Kidney glomerular epithelial cell (primary cell): ENCODE data around the gene GPR146.
"Not testable (repeated sequence)": the region's sequence is repeated elsewhere in the genome, so short reads cannot be mapped to it uniquely, and the experiment has no call there.

Experiments used
- DNase-seq: peaks from one replicate; lab custom pipeline; 2025; lab: John Stamatoyannopoulos, UW

GPR146 gene

GRCh38 chr7:1044189-1045068 is at the start of gene GPR146:
GPR146 (plus strand) TSS chr7:1044546; CDS start chr7:1057516, 12,970 bp downstream.
- DNase-seq: peak; percentile 87

DNA sequence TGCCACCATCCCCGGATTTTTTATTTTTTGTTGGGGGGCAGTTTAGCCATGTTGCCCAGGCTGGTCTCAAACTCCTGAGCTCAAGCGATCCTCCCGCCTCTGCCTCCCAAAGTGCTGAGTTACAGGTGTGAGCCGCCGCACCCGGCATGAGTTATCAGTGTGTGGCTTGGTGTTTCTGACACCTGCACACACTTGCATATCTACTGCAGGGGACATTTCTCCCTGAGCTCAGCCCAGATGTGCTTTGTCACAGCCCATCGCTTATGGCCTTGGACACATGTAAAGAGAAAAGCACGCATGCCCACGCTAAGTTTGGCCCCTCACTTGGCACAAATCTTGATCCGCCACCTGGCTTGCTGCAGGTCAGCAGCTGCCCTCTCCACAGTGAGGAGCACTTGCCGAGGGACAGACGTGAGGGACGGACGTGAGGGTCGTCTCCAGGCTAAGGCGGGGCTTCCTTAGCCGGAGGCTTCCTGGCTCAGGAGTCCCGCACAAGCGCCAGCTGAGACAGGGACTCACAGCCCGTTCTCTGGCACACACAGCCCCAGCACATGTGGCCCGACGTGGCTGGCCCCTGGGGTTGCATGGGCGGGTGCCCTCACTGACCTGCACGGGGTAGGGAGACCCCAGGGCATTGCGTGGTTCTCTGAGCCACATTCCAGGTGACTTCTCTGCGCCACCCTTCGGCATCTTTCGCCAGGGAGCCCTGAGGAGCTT is 49.6 kb upstream of the GPR146 start:
- no peak for DNase-seq

- no peak for DNase-seq
These were observed 48.8 kb upstream of the GPR146 start for GRCh38 chr7:995571-995970.

DNA sequence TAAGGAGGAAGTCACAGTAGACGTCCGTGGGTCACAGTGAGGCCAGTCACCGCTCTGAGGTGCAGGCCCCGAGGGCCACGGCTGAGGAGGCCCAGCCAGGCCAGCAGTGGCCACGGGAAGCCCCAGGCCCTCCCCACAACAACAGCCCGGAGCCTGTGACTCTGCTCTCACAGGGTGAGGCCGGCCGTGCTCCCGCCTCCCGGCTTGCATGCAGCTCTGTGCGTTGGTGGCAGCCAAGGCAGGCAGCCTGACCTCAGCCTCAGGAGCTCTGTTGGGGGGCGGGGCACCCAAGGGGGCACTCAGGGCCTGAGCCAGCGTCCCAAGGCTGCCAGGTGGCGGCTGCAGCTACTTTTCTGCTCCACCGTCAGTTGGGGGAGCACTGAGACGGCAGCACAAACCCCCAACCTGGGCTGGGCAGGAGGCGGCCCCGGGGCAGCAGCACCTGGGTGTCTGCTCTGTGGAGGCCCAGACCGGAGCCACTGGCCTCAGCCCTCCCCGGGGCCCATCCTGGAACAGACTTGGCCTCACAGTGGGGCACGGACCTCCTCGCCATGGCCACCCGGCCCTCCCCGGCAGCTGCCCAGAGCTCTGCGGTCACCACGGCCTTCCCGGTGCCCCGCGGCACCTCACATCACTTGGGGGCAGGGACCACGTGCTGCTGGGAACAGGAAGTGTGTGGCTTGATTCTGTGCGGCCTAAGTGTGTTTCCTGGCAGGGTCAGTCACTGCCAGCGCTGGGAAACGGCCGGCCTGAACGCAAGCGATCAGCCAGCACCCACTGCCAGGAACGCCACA is 48.1 kb upstream of the GPR146 start:
- no peak for DNase-seq

DNA sequence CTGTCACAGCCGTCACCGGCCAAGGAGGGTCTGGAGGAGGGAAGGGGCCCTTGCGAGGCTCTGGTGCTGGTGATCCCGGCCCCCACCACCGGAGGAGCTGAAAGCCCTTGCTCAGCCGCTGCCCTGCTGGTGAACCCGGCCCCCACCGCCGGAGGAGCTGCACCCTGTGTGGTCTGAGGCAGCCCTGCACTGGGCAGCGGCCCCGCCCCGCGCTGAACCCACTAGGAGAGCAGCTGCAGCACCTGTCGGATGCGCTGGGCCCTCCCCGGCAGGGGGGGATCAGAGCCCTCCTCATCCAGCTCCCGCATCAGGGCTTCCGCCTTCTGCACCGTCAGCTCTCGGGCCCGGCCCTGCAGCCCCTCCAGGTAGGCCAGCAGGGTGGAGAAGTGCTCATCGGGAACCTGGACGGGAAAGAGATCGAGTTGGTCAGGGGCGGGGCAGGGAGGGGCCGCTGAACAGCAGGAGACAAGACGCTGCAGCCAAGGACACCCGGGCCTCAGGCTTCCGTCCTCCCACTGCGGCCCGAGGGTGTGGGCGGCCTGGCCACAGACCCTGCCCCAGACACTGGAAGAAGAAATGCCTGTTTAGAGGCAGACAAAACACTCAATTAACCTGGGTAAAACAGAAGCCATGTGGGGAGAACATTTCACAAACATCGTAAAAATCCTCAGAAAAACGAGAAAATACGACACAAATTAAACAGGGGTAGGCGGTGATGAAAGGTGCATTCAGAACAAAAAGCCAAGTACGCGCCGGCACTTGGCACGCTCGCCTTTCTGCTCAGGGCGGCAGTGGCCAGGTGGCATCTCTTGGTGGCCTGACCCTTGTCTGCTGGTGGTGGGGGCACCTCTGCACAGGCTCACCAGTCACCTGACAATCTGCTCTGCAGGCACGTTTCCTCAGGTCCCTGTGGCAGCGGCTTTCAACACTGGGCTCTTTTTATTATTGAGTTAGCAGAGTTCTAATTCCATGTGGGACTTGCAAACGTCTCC is 46.6 kb upstream of the GPR146 start:
- DNase-seq: no peak

- DNase-seq: no peak
These were observed 45.0 kb upstream of the GPR146 start for GRCh38 chr7:999149-999879.

DNA sequence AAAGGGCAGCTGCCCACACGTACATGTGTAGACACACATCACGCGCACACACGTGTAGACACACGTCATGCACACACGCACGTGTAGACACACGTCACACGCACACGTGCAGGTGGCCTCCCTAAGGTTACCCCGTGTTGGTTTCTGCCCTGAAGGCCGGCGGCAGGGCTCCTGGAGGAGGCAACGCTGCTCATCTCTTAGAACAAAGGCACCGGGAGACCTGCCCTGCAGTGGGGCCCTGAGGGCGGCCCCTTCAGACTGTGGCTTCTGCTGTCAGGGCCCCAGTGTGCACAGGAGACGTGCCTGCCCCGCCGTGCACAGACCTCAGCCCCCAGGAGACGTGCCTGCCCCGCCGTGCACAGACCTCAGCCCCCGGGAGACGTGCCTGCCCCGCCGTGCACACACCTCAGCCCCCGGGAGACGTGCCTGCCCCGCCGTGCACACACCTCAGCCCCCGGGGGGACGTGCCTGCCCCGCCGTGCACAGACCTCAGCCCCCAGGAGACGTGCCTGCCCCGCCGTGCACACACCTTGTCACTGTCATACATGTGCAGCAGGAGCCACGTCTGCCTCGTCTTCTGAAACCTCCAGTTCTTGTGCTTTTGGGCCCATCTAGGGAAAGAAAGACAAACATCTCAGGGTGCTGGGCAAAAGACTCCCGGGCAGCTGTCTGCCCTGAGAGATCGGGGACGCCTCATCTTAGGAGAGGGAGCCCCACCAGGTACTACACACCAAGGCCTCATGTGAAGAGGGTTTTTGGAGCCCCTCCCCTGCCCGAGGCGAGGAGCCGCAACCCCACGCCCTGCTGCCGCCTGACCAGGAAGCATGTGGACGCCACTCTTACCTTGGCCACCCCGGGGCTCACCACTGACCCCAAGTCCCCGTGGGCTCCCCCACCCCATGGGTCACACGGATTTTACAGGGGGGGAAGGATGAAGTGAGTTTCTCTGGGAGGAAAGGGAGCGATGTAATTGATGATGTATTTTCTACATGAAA is 44.1 kb upstream of the GPR146 start:
- no peak for DNase-seq

DNA sequence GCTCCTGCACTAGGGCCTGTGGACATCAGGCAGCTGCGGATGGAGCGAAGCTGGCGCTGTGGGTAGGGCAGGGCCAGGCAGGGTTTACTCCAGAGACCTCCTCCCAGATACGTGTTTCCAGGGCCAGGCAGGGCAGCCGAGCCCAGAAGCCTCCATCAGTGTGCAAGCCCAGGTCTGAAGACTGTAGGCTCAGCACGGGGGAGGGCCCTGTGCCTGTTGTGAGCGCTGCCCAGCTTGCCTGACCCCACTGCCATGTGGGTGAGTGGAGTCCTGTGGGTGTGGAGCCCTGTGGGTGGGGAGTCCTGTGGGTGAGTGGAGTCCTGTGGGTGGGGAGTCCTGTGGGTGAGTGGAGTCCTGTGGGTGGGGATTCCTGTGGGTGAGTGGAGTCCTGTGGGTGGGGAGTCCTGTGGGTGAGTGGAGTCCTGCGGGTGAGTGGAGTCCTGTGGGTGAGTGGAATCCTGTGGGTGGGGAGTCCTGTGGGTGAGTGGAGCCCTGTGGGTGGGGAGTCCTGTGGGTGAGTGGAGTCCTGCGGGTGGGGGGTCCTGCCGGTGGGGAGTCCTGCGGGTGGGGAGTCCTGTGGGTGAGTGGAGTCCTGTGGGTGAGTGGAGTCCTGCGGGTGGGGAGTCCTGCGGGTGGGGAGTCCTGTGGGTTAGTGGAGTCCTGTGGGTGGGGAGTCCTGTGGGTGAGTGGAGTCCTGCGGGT is 43.1 kb upstream of the GPR146 start:
- DNase-seq: not testable (repeated sequence)

DNA sequence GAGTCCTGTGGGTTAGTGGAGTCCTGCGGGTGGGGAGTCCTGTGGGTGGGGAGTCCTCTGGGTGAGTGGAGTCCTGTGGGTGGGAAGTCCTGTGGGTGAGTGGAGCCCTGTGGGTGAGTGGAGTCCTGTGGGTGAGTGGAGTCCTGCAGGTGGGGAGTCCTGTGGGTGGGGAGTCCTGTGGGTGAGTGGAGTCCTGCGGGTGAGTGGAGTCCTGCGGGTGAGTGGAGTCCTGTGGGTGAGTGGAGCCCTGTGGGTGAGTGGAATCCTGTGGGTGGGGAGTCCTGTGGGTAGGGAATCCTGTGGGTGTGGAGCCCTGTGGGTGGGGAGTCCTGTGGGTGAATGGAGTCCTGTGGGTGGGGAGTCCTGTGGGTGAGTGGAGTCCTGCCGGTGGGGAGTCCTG is 42.3 kb upstream of the GPR146 start:
- DNase-seq: not testable (repeated sequence)

DNA sequence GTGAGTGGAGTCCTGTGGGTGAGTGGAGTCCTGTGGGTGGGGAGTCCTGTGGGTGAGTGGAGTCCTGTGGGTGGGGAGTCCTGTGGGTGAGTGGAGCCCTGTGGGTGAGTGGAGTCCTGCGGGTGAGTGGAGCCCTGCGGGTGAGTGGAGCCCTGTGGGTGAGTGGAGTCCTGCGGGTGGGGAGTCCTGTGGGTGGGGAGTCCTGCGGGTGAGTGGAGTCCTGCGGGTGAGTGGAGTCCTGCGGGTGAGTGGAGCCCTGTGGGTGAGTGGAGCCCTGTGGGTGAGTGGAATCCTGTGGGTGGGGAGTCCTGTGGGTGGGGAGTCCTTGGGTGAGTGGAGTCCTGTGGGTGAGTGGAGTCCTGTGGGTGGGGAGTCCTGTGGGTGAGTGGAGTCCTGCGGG is 41.9 kb upstream of the GPR146 start:
- DNase-seq: not testable (repeated sequence)

- no peak for DNase-seq
These were observed 40.1 kb upstream of the GPR146 start for GRCh38 chr7:1004018-1004852.

DNA sequence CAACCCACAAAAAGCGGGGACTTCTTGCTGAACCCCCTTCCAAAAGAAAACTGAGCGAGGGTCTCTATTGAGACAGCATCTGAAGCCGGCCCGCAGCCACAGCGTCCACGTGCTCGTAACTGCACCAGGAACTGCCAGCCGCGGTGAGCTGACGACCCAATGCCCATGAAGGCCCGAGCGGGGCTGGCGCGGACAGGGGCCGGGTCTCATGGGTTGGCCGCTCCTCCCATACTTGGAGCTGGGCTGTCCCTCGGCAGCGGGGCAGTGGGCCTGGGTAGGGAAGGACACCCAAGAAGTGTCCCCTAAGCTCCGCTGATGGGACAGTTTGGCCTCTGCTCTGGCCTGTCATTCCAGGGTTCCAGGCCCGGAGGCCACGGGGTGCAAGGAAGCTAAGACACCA is 39.0 kb upstream of the GPR146 start:
- DNase-seq: no peak

GRCh38 chr7:1007901-1008300 is 36.4 kb upstream of the GPR146 start:
- no peak for DNase-seq

DNA sequence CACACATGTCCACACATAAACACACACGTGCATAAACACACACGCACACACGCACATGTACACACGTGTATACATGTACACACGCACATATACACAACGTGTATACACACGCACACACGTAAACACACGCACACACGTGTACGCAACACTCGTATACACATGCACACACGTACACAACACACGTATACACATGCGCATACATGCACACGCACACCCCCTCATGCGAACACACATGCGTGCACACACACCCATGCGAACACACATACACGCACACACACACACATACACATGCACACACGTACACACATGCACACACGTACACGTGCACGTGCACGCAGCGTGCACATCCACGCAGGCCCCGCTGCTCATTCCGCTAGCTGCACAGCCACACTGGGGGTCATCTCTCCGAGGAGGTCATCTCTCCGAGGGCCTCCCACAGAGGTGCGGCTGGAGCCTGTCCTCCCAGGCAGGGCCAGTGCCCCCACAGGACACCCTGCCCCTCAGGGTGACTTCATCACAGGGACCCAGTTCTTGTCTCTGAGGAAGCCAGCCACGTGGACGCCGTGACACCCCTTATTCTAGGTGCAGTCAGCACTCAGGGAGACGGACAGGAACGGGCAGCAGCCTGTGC is 35.5 kb upstream of the GPR146 start:
- no peak for DNase-seq

- no peak for DNase-seq
These were observed 34.6 kb upstream of the GPR146 start for GRCh38 chr7:1009747-1010146.

DNA sequence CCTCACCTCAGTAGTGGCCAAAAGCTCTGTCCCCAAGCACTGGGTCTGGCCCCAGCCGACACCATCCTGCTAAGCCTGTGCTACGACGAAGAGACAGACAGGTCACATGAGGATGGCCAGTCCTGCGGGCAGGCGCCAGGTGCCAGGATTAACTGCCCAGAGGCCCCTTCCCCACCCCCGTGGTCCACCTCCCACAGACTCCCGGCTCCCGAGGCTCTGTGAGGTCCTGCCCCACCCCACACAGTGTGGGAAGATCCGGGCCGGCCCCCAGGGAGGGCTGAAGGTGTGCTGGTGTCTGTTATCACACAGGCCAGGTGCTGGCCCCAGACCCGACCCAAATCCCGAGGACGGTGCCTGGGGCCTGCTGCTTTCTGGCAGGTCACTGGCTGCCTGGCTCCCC is 34.1 kb upstream of the GPR146 start:
- no peak for DNase-seq

GRCh38 chr7:1011297-1012003 is 32.9 kb upstream of the GPR146 start:
- no peak for DNase-seq
